K562 (cell line): Measurements from ENCODE around the gene ZP1. TPM values are rescaled to one million over a fixed set of nuclear protein-coding genes. Genes with fewer than 3 reads are reported as not detected.

ENCODE experiments used
- ASH1L ChIP-seq: fragments of 450-650 bp; IDR thresholded peaks from 2 replicates; pipeline ENCODE4 v1.6.1; 2018; ENCODE audit warnings: borderline replicate concordance, mild to moderate bottlenecking, low read depth; ENCODE audit not compliant: partially characterized antibody
- ATF2 ChIP-seq: sonication (generic); formaldehyde crosslinking; IDR thresholded peaks from 2 replicates; pipeline ENCODE4 v1.8.1; 2022; ENCODE audit warnings: missing genetic modification reagents
- CHD4 ChIP-seq: fragments of 200-600 bp; sonication (generic); IDR thresholded peaks from 3 replicates; pipeline ENCODE4 v1.6.1; 2012; ENCODE audit warnings: low read depth, mild to moderate bottlenecking, mixed read lengths, low read length, inconsistent platforms; ENCODE audit not compliant: insufficient read depth, insufficient replicate concordance, poor library complexity, severe bottlenecking
- DNMT1 ChIP-seq: fragments of 450-650 bp; IDR thresholded peaks from 2 replicates; pipeline ENCODE4 v1.6.1; 2016; ENCODE audit warnings: antibody characterized with exemption, mild to moderate bottlenecking
- E2F6 ChIP-seq, 2 experiments: IDR thresholded peaks; 2 replicates each; pipeline ENCODE4 v1.6.1; 2011; ENCODE audit warnings: borderline replicate concordance in 1 of 2, control low read depth in 1 of 2, low read depth in 1 of 2, low read length in 1 of 2, mild to moderate bottlenecking in 1 of 2, mixed read lengths in 1 of 2, moderate library complexity in 1 of 2; ENCODE audit not compliant: insufficient read depth in 1 of 2, insufficient read length in 1 of 2, poor library complexity in 1 of 2, severe bottlenecking in 1 of 2; ENCODE audit errors: extremely low read depth in 1 of 2
- EHMT2 ChIP-seq: fragments of 450-650 bp; IDR thresholded peaks from 2 replicates; pipeline ENCODE4 v1.6.1; 2018; ENCODE audit warnings: antibody characterized with exemption
- ERF ChIP-seq: fragments of 450-650 bp; formaldehyde crosslinking; IDR thresholded peaks from 2 replicates; pipeline ENCODE4 v1.4.0; 2020; ENCODE audit warnings: mild to moderate bottlenecking, mixed read lengths
- FOXJ2 ChIP-seq: fragments of 200-800 bp; sonication (Bioruptor generic); IDR thresholded peaks from 2 replicates; pipeline ENCODE4 v1.6.1; 2016; ENCODE audit warnings: missing genetic modification characterization, missing compliant biosample characterization
- HNRNPL ChIP-seq: fragments of 200-400 bp; formaldehyde crosslinking; IDR thresholded peaks from 2 replicates; pipeline ENCODE4 v1.6.1; 2017; ENCODE audit warnings: low read depth, mild to moderate bottlenecking, low read length
- HNRNPLL ChIP-seq: fragments of 200-400 bp; formaldehyde crosslinking; IDR thresholded peaks from 2 replicates; pipeline ENCODE4 v1.6.1; 2017; ENCODE audit warnings: low read length, low read depth, mild to moderate bottlenecking; ENCODE audit not compliant: poor library complexity, severe bottlenecking
- ILF3 ChIP-seq: fragments of 450-650 bp; IDR thresholded peaks from 2 replicates; pipeline ENCODE4 v1.6.1; 2018; ENCODE audit warnings: antibody characterized with exemption, mild to moderate bottlenecking, moderate library complexity, borderline replicate concordance
- KLF16 ChIP-seq: IDR thresholded peaks from 2 replicates; pipeline ENCODE4 v1.6.1; 2016; ENCODE audit warnings: antibody characterized with exemption
- NELFE ChIP-seq: IDR thresholded peaks from 2 replicates; pipeline ENCODE4 v1.6.1; 2011; ENCODE audit warnings: mild to moderate bottlenecking; ENCODE audit not compliant: insufficient read depth, insufficient read length
- OTX1 ChIP-seq: fragments of 450-650 bp; formaldehyde crosslinking; IDR thresholded peaks from 2 replicates; pipeline ENCODE4 v1.4.0; 2022; ENCODE audit warnings: mild to moderate bottlenecking
- POLR2AphosphoS2 ChIP-seq: IDR thresholded peaks from 2 replicates; pipeline ENCODE4 v1.6.1; 2012; ENCODE audit warnings: low read length, improper control_type of control experiment
- SAFB ChIP-seq: fragments of 200-400 bp; formaldehyde crosslinking; IDR thresholded peaks from 2 replicates; pipeline ENCODE4 v1.6.1; 2017; ENCODE audit warnings: low read depth, low read length, borderline replicate concordance
- SIN3A ChIP-seq, 2 experiments: fragments of 150-350 bp in 1 of 2; IDR thresholded peaks; 2 replicates each; pipeline ENCODE4 v1.6.1; 2011 to 2016; ENCODE audit warnings: borderline replicate concordance in 2 of 2, low read depth in 2 of 2, low read length in 2 of 2, mild to moderate bottlenecking in 2 of 2, moderate library complexity in 2 of 2; ENCODE audit not compliant: control insufficient read depth in 1 of 2
- SMARCA5 ChIP-seq: fragments of 450-650 bp; IDR thresholded peaks from 2 replicates; pipeline ENCODE4 v1.6.1; 2016
- SP1 ChIP-seq: sonication (generic); formaldehyde crosslinking; IDR thresholded peaks from 2 replicates; pipeline ENCODE4 v1.8.1; 2022; ENCODE audit warnings: mild to moderate bottlenecking, missing genetic modification reagents
- TAF9B ChIP-seq: fragments of 450-650 bp; IDR thresholded peaks from 2 replicates; pipeline ENCODE4 v1.6.1; 2018; ENCODE audit warnings: mild to moderate bottlenecking; ENCODE audit not compliant: partially characterized antibody
- ZBED1 ChIP-seq: IDR thresholded peaks from 2 replicates; pipeline ENCODE4 v1.6.1; 2014
- ZBTB26 ChIP-seq: fragments of 450-650 bp; formaldehyde crosslinking; IDR thresholded peaks from 2 replicates; pipeline ENCODE4 v1.4.0; 2022; ENCODE audit warnings: missing genetic modification characterization
- ZBTB8A ChIP-seq: fragments of 450-650 bp; IDR thresholded peaks from 2 replicates; pipeline ENCODE4 v1.6.1; 2018; ENCODE audit warnings: mild to moderate bottlenecking, moderate library complexity; ENCODE audit not compliant: partially characterized antibody
- ZNF282 ChIP-seq: sonication (generic); formaldehyde crosslinking; IDR thresholded peaks from 2 replicates; pipeline ENCODE4 v1.8.1; 2023; ENCODE audit warnings: missing genetic modification reagents
- ZNF324 ChIP-seq: fragments of 250-450 bp; sonication (Bioruptor Pico); IDR thresholded peaks from 2 replicates; pipeline ENCODE4 v1.4.0; 2020; ENCODE audit warnings: mild to moderate bottlenecking
- ZNF79 ChIP-seq: fragments of 250-450 bp; sonication (Bioruptor Pico); IDR thresholded peaks from 2 replicates; pipeline ENCODE4 v1.4.0; 2020; ENCODE audit warnings: low read depth, mild to moderate bottlenecking, moderate library complexity
- polyA plus RNA-seq, 8 experiments: library from polyadenylated mRNA; depleted of rRNA in 4 of 8; stranded (reverse) in 5 of 8; unstranded in 3 of 8; fragments of >200 nt; fragmentation: Nextera tagmentation in 2 of 8; fragmentation: Illumina TruSeq in 1 of 8; extraction: Ambion mirVana in 2 of 8; extraction: Trizol in 1 of 8; gene quantifications; 2 replicates each; pipeline versions ENCODE4 v1.2.1 to v1.2.3, GENCODE V29; 2011 to 2014; ENCODE audit warnings: inconsistent platforms in 1 of 8, missing spikeins in 1 of 8
- total RNA-seq, 7 experiments: library from RNA; depleted of rRNA in 6 of 7; stranded (reverse); fragments of >200 nt in 6 of 7; fragmentation: Illumina TruSeq in 2 of 7; extraction: Trizol in 2 of 7; gene quantifications; 2 replicates each; pipeline versions ENCODE4 v1.2.1 to v1.2.3, GENCODE V29; 2011 to 2021; ENCODE audit warnings: low replicate concordance in 1 of 7

Gene ZP1
- total and polyA plus RNA-seq, 9 of the 15 experiments (the other 6 are each of a cell fraction or from before 2014, with no cell fraction given) = 0.11 to 0.15 TPM; not detected in 7

- TF ChIP-seq HNRNPL (no peak), ERF (CRISPR knock-in tag) (no peak), FOXJ2 (tag) (no peak), EHMT2 (no peak), SAFB (no peak), ZBED1 (no peak), ASH1L (no peak), KLF16 (no peak), ZNF79 (CRISPR knock-in tag) (no peak), SIN3A (IDR thresholded peaks at IDR 0.05; ENCODE audit: borderline replicate concordance in 2 of 2, control insufficient read depth in 1 of 2, low read depth in 2 of 2, low read length in 2 of 2) (no peak), NELFE (no peak), ZNF324 (CRISPR knock-in tag) (no peak), ILF3 (no peak), POLR2AphosphoS2 (no peak), OTX1 (CRISPR knock-in tag) (no peak), E2F6 (IDR thresholded peaks at IDR 0.05; ENCODE audit: borderline replicate concordance in 1 of 2, extremely low read depth in 1 of 2, insufficient read depth in 1 of 2, insufficient read length in 1 of 2, low read depth in 1 of 2, low read length in 1 of 2, poor library complexity in 1 of 2, severe bottlenecking in 1 of 2) (peak in 1 of 2 experiments; percentile 59), TAF9B (no peak), SMARCA5 (no peak), DNMT1 (no peak), SP1 (no peak), ZBTB8A (no peak), ZNF282 (no peak), ATF2 (CRISPR knock-in tag) (no peak), ZBTB26 (CRISPR knock-in tag) (no peak), HNRNPLL (peak; percentile 84), CHD4 (no peak)
Observed at GRCh38 chr11:60915248-60915914, 48.0 kb downstream of the ZP1 start (continued).
